Activated CD8-positive, alpha-beta memory T cell treated with anti-CD3 and anti-CD28 coated beads, Interleukin-2, amount 50 U/mL, for 1 hour (primary cell): ENCODE measurements around the gene RABIF.
A peak's percentile ranks its signal among the peaks of the same experiment; 100 is the strongest.
"Not testable (repeated sequence)": the region's sequence is repeated elsewhere in the genome, so short reads cannot be mapped to it uniquely, and the experiment has no call there.

Source experiments
- DNase-seq: peaks from one replicate; pipeline ENCODE4 v3.0.0-alpha.2; 2020; ENCODE audit errors: extremely low read depth

Gene RABIF

GRCh38 chr1:202888531-202889360 lies at the start of gene RABIF:
Gene RABIF, minus strand, starts transcription at chr1:202889149. Its CDS starts 51 bp downstream, at chr1:202889098.
- DNase-seq = peak; percentile 91

- no peak for DNase-seq
These were observed 49.5 kb upstream of the RABIF start for GRCh38 chr1:202938287-202938925.

- not testable (repeated sequence) for DNase-seq
These were observed 47.5 kb upstream of the RABIF start for GRCh38 chr1:202936409-202936808.

- no peak for DNase-seq
These were observed 46.9 kb upstream of the RABIF start for GRCh38 chr1:202935844-202936243.

GRCh38 chr1:202934755-202935154 lies 45.8 kb upstream of the RABIF start:
- DNase-seq = no peak

GRCh38 chr1:202932476-202932875 lies 43.5 kb upstream of the RABIF start:
- no peak for DNase-seq

GRCh38 chr1:202926581-202927491 lies 37.9 kb upstream of the RABIF start, which contains the start of gene KLHL12:
Gene KLHL12, minus strand, starts transcription at chr1:202927234. Its CDS starts 2,072 bp downstream, at chr1:202925162.
- DNase-seq = peak; percentile 85

GRCh38 chr1:202923533-202923932 lies 34.6 kb upstream of the RABIF start:
- no peak for DNase-seq

GRCh38 chr1:202919615-202920014 lies 30.7 kb upstream of the RABIF start:
- no peak for DNase-seq

GRCh38 chr1:202915146-202915545 lies 26.2 kb upstream of the RABIF start:
- DNase-seq = no peak

- DNase-seq = not testable (repeated sequence)
These were observed 23.5 kb upstream of the RABIF start for GRCh38 chr1:202912476-202912875.

GRCh38 chr1:202909494-202909893 lies 20.5 kb upstream of the RABIF start:
- DNase-seq = no peak

- DNase-seq = no peak
These were observed 20.0 kb upstream of the RABIF start for GRCh38 chr1:202908998-202909397.

GRCh38 chr1:202905331-202905730 lies 16.4 kb upstream of the RABIF start:
- DNase-seq = no peak

GRCh38 chr1:202903808-202904207 lies 14.9 kb upstream of the RABIF start:
- not testable (repeated sequence) for DNase-seq

GRCh38 chr1:202901555-202901954 lies 12.6 kb upstream of the RABIF start:
- DNase-seq = no peak

- no peak for DNase-seq
These were observed 3.6 kb upstream of the RABIF start for GRCh38 chr1:202892501-202892900.

- DNase-seq = no peak
These were observed 1.4 kb upstream of the RABIF start for GRCh38 chr1:202890392-202890791.

- DNase-seq = no peak
These were observed 773 bp downstream of the RABIF start for GRCh38 chr1:202888221-202888530.

- DNase-seq = no peak
These were observed 7.9 kb downstream of the RABIF start for GRCh38 chr1:202880961-202881460.

GRCh38 chr1:202880062-202880461 lies 8.9 kb downstream of the RABIF start:
- DNase-seq = no peak

GRCh38 chr1:202879128-202879527 lies 9.8 kb downstream of the RABIF start:
- DNase-seq = no peak
